ENCODE data around the gene NAP1L1.

NAP1L1 gene

GRCh38 chr12:76083246-76083903, 1.1 kb downstream of the NAP1L1 start:
- no peak for DNase-seq (ENCODE audit: low spot score)

DNA sequence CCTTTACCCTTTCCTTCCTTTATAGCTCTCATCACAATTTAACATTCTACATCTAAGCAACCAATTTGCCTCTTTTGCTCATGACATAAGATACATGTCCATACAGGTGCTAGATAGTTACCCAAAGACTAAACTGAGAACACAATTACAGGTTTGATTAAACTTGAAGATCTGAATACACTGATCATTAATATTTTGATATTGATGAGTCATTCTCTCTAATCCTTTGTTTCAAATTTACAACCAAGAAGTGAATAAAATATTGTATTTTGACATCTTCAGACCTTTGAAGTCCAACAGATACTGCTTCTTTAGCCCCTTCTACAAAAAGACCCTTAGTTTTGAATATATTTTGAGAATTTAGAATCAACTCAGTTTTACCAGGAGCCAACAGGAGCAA, 2.6 kb downstream of the NAP1L1 start:
- no peak for DNase-seq (ENCODE audit: low spot score)

- no peak for DNase-seq (ENCODE audit: low spot score)
These were observed 3.6 kb downstream of the NAP1L1 start for GRCh38 chr12:76080729-76081415.

DNA sequence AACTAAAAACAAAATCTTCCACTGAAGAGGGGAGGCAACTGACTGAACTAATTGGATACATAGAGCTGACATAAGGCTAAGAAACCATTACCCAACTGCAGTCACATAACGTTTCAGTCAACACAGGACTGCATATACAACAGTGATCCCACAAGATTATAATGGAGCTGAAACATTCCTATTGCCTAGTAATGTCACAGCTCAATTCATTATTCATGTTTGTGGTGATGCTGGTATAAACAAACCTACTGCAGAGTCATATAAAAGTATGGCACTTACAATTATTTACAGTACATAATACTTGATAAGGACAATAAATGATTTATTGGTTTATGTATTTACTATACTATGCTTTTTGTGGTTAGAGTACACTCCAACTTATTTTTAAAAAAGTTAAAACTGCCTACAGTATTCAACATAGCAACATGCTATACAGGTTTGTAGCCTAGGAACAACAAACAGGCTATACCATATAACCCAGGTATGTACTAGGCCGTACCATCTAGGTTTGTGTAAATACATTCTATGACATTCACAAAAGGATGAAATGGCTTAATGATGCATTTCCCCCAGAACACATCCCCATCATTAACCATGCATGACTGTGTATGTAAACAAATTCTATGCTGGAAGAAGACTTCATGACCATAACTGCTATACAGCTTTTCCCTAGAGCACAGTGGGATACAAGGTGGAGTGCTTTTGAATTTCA, 4.3 kb downstream of the NAP1L1 start:
- peak; percentile 8 for DNase-seq (ENCODE audit: low spot score)

DNA sequence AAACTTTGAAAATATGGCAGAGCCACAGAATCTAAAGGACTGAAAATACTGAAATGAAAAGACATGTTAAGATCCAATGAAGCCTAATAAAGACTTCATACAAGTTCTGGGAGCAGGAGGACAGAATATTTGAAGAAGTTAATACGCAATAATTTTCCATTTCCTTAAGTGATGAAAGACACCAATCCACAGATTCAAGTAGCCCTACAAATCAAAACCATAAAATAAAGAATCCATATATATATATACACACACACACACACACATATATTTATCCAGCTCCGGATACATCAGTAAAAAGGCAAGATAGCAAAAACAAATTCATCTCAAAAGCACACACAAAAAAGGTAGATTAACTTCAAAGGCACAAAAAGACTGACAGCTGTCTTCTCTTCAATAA, 5.7 kb downstream of the NAP1L1 start:
- no peak for DNase-seq (ENCODE audit: low spot score)

DNA sequence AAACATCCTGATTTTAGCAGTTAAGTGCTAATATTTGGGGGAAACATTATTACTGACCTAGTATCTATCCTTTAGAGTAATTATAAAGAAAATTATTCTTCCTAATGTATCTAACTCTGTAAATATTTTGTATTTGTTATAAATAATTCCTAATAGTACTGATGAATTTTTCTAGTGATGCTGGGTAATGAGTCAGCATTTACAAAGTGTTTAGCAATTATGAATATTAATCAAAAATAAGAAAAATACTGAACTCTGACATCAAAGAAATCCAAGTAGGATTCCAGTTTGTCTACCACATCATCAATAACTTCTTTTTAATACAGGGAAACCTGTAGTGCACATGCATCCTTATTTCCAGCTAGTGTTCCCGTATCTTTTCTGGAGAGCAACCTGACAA, 9.0 kb downstream of the NAP1L1 start:
- no peak for DNase-seq (ENCODE audit: low spot score)

- DNase-seq (ENCODE audit: low spot score), result no peak
These were observed 9.7 kb downstream of the NAP1L1 start for GRCh38 chr12:76074701-76075336.

DNA sequence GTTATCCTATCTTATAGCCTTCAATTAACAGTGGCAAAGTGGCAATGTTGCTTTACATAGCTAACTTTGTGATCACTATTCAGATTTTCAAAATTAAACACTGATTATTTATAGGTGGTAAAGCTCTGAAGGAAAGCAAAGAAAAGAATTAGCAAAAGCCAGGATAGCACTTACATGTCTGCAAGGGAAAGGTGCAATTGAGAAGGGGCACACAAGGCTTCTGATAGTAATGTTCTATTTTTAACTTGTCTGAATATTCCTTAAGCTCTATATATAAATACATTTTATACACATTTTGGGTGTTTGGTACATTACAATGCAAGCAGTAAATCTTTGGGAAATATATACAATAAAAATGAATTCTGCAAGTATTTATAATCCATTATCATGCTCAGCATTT, 10.9 kb downstream of the NAP1L1 start:
- DNase-seq (ENCODE audit: low spot score), result no peak

- no peak for DNase-seq (ENCODE audit: low spot score)
These were observed 11.9 kb downstream of the NAP1L1 start for GRCh38 chr12:76072568-76072967.

GRCh38 chr12:76069339-76069738, 15.1 kb downstream of the NAP1L1 start:
- no peak for DNase-seq (ENCODE audit: low spot score)

- DNase-seq (ENCODE audit: low spot score), result no peak
These were observed 18.6 kb downstream of the NAP1L1 start for GRCh38 chr12:76065917-76066316.

DNA sequence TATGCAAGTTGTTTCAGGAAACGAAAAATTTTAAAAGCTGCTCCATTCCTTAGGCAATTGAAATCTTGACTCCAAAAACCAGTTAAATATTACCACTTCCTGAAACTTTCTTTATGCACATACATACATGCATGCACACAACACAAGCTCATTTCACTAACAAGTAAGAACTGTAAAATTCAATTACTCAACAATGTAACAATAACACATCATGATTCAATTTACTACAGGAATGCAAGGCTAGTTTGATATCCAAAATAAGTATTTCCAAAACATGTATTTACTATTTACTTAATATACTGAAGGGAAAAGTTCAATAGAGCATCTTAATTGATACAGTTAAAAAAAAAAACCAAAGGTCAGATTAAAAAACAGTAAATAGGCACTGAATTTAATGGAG, 19.6 kb downstream of the NAP1L1 start:
- DNase-seq (ENCODE audit: low spot score), result no peak

DNA sequence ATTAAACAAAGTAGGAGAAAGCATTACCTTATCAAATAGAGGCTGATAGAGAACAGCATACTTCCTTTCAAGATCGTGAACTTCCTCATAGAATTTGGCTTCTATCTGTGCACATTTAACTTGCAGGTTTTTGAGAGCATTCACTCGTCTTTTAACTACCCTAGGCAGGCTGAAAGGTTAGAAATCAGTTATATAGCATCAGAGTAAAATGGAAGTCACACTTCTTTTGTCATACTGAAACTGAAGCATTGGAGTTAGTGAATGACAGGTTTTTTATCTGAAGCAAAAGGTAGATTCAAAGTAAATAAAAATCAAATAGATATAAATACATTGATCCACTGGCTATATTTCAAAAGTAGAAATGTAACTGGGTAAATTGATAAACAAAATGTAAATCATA, 24.4 kb downstream of the NAP1L1 start:
- no peak for DNase-seq (ENCODE audit: low spot score)

- DNase-seq (ENCODE audit: low spot score), result no peak
These were observed 27.2 kb downstream of the NAP1L1 start for GRCh38 chr12:76057326-76057725.

GRCh38 chr12:76055393-76055792, 29.1 kb downstream of the NAP1L1 start:
- DNase-seq (ENCODE audit: low spot score), result no peak

- DNase-seq (ENCODE audit: low spot score), result no peak
These were observed 34.8 kb downstream of the NAP1L1 start for GRCh38 chr12:76049575-76050251.

GRCh38 chr12:76047742-76048141, 36.7 kb downstream of the NAP1L1 start:
- DNase-seq (ENCODE audit: low spot score), result no peak

- no peak for DNase-seq (ENCODE audit: low spot score)
These were observed 37.4 kb downstream of the NAP1L1 start for GRCh38 chr12:76047060-76047459.

DNA sequence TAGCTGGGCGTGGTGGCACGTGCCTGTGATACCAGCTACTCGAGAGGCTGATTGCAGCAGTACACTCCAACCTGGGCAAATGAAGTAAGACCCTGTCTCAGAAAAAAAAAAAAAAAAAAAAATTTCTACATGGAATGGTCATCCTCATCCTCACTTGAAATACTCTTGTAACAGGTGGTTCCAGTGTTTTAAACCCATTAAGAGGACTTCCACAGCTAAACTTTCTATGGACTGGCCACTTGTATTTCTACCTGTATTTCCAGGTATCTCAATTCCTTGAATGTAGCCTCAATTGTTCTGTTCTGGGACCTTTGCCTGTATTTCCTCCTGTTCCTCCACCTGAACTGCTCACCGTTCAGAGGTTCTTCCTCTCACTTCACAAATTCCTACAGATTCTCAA, 41.1 kb downstream of the NAP1L1 start:
- no peak for DNase-seq (ENCODE audit: low spot score)

DNA sequence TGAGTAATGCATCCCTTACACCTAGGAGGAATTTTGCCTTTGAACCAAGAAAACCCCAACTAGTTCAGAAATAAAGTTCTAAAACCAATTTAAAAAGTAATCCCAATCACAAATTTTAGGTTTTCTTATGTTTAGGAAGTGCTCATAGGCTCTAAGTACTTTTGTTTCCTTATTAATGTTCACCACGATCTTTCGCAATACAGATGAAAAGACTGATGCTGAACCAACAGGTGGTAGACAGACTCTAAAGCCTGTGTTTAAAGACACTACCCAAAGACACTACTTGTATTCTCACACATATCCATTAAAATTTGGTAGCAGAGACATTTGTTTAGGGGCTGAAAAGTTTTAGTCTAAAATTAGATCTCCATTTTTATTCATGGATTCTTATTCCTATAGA, 42.3 kb downstream of the NAP1L1 start:
- no peak for DNase-seq (ENCODE audit: low spot score)

- no peak for DNase-seq (ENCODE audit: low spot score)
These were observed 43.1 kb downstream of the NAP1L1 start for GRCh38 chr12:76041406-76041805.

GRCh38 chr12:76040461-76040860, 44.0 kb downstream of the NAP1L1 start:
- DNase-seq (ENCODE audit: low spot score), result no peak

Data from AG08396 (cell line).